ENCODE results near the gene OXSM.
A peak's percentile ranks its signal among the peaks of the same experiment; 100 is the strongest.

The OXSM gene

GRCh38 chr3:25820816-25821486, 31.1 kb downstream of the OXSM start:
- in situ Hi-C loops (cut with HindIII; ENCODE audit: low pct_ligation_motif_present, low sequenced_read_pairs): no loop called here
- DNase-seq: no peak
- Histone ChIP-seq H3K4me3 (ENCODE audit: low read depth, low read length) (no peak overlapping the region), H3K27me3 (replicated peaks) (no peaks in the 10 kb centered on the region), H3K27ac (peak overlapping the region; percentile 77), H3K36me3 (replicated peaks) (no peaks in the 10 kb centered on the region)
- TF ChIP-seq CTCF (IDR thresholded peaks at IDR 0.05; ENCODE audit: low read depth, low read length, missing control alignments): no peak

GRCh38 chr3:25821746-25822573, 32.1 kb downstream of the OXSM start:
- no peak for DNase-seq
- no peak for TF ChIP-seq CTCF (IDR thresholded peaks at IDR 0.05; ENCODE audit: low read depth, low read length, missing control alignments)
- no peak overlapping the region for H3K4me3 ChIP-seq (ENCODE audit: low read depth, low read length)
- H3K27me3 ChIP-seq (replicated peaks): no peaks in the 10 kb centered on the region
- no peak overlapping the region for H3K27ac ChIP-seq
- no peaks in the 10 kb centered on the region for H3K36me3 ChIP-seq (replicated peaks)
- in situ Hi-C loops (cut with HindIII; ENCODE audit: low pct_ligation_motif_present, low sequenced_read_pairs): no loop called here

GRCh38 chr3:25823314-25823713, 33.4 kb downstream of the OXSM start:
- no peak for DNase-seq
- no peaks in the 10 kb centered on the region for H3K27me3 ChIP-seq (replicated peaks)
- TF ChIP-seq CTCF (IDR thresholded peaks at IDR 0.05; ENCODE audit: low read depth, low read length, missing control alignments): no peak
- in situ Hi-C loops (cut with HindIII; ENCODE audit: low pct_ligation_motif_present, low sequenced_read_pairs): no loop called here
- H3K36me3 ChIP-seq (replicated peaks): no peaks in the 10 kb centered on the region
- H3K4me3 ChIP-seq (ENCODE audit: low read depth, low read length): no peak overlapping the region
- H3K27ac ChIP-seq: no peak overlapping the region

DNA sequence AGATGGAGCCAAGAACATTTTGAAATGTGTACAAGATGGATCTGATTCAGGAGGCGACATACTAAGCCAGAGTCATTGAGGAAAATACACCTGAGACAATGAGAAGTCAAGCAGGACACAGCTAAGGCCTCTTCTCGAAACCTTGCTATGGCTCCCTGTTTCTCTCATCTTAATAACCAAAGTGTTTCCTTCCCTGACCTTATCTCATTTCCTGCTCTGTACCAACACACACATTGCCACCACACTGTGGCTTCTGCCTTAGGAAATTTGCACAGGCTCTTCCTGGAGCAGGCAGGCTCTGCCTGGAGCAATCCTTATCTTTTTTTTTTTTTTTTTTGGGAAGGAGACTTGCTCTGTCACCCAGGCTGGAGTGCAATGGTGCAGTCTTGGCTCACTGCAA, 36.6 kb downstream of the OXSM start:
- no peak for DNase-seq
- in situ Hi-C loops (cut with HindIII; ENCODE audit: low pct_ligation_motif_present, low sequenced_read_pairs): no loop called here
- no peak overlapping the region for H3K27ac ChIP-seq
- H3K4me3 ChIP-seq (ENCODE audit: low read depth, low read length): no peak overlapping the region
- H3K36me3 ChIP-seq (replicated peaks): no peaks in the 10 kb centered on the region
- TF ChIP-seq CTCF (IDR thresholded peaks at IDR 0.05; ENCODE audit: low read depth, low read length, missing control alignments): no peak
- H3K27me3 ChIP-seq (replicated peaks): no peaks in the 10 kb centered on the region

DNA sequence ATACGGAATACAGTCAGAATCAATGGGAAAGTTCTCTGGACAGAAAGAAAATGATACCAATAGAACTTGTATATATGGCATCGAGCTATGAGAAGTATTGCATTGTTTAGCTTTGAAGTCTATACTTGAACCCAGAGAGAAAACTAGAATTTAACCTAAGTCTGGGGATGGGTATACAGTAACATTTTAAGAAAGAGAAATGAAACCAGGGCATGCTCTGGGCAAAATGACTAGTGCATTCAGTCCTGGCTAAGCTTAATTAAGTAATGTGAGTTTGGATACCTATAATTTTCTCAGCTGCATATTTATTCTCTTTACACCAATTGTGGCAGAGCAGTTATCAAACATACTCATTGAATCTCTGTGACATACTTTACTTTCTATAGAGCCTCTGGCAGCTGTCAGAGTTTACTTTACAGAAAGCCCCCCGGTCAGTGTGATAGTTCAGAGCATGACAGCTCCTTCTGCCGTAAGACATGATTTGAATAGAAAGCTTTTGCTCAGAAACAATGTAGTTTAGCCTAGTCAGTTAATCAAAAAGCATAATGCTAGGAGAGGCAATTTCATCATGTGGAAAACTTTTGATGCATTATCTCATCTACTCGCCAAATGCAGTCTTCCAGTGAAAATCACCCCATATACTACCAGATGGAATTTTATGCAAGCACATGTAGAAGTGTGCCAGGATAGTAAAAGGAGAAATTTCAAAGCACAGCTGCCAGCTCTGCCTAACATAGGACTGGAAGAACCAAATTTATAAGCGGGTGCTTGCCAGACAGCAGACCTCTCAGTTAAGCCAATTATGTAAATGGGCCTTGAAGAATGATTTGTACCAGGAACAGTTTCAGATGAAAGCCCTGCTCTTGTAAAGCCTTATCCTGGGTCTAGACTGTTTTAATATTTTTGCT, 40.7 kb downstream of the OXSM start:
- no peak for DNase-seq
- TF ChIP-seq CTCF (IDR thresholded peaks at IDR 0.05; ENCODE audit: low read depth, low read length, missing control alignments): no peak
- in situ Hi-C loops (cut with HindIII; ENCODE audit: low pct_ligation_motif_present, low sequenced_read_pairs): no loop called here

More for the DNA sequence above, 40.7 kb downstream of the OXSM start:
- H3K27ac ChIP-seq: no peak overlapping the region
- no peaks in the 10 kb centered on the region for H3K36me3 ChIP-seq (replicated peaks)
- no peak overlapping the region for H3K4me3 ChIP-seq (ENCODE audit: low read depth, low read length)
- H3K27me3 ChIP-seq (replicated peaks): no peaks in the 10 kb centered on the region

All from brain microvascular endothelial cell (primary cell).